ENCODE results near the gene DDX1. TPM values are rescaled to one million over a fixed set of nuclear protein-coding genes. Genes with fewer than 3 reads are reported as not detected.

Gene DDX1
- total and polyA plus RNA-seq, 10 of the 15 experiments (the other 5 are each of a cell fraction or from before 2014, with no cell fraction given), result 53.2 to 134 (median 85.6) TPM

- H3K4me1 ChIP-seq (ENCODE audit: control insufficient read depth, insufficient read depth, low read length), result no peaks in the 10 kb centered on the region
- ATAC-seq, result no peak
- no peak for FAIRE-seq
- no peak overlapping the region for H3K4me3 ChIP-seq
- H3K9ac ChIP-seq (ENCODE audit: control insufficient read depth, insufficient read depth, low read length), result no peak overlapping the region
- no peaks in the 10 kb centered on the region for H3K79me2 ChIP-seq (ENCODE audit: control insufficient read depth, insufficient read depth, low read length)
- H2AFZ ChIP-seq (ENCODE audit: control insufficient read depth, low read depth, low read length), result no peak overlapping the region
- 96% methylated on average over 5 of the region's 5 CpGs for WGBS (ENCODE audit: insufficient coverage, insufficient replicate concordance, low lambda C conversion rate, missing lambda C conversion rate)
- no TSS peak for BruUV-seq (replicated peaks)
- in situ Hi-C loops (cut with MboI) (no loop called here), intact Hi-C loops (cut with micrococcal nuclease; ENCODE audit: unreplicated experiment) (no loop called here)
- no peaks in the 10 kb centered on the region for H4K20me1 ChIP-seq (ENCODE audit: control insufficient read depth, insufficient read depth)
- H3K27me3 ChIP-seq (replicated peaks in 1 of 2; ENCODE audit: control insufficient read depth in 2 of 2, insufficient read depth in 2 of 2, low read length in 1 of 2), result no peaks in the 10 kb centered on the region
- ChIA-PET CTCF (interaction anchor here (0.9 to 3.1 kb wide), 4 partner anchors 8 to 653 kb away, joined by 3 to 11 read pairs (median 3); no protein-coding TSS in a partner anchor), RAD21 (ENCODE audit: unreplicated experiment) (no interaction called here), POLR2A (no interaction called here), SMC1A (ENCODE audit: uncharacterized antibody, unreplicated experiment) (interaction anchor here (1.0 to 1.8 kb wide), 3 partner anchors 13 to 20 kb away, joined by 3 to 6 read pairs (median 5); no protein-coding TSS in a partner anchor)
- no peak overlapping the region for H3K4me2 ChIP-seq (ENCODE audit: control insufficient read depth, insufficient read depth)
- no peak overlapping the region for H3K27ac ChIP-seq (ENCODE audit: control insufficient read depth, insufficient read depth)
- TF ChIP-seq MEF2A (IDR thresholded peaks at IDR 0.05; ENCODE audit: insufficient read depth, low read depth, low read length), result no peak
- TF ChIP-seq TAF1 (IDR thresholded peaks at IDR 0.05; ENCODE audit: borderline replicate concordance, low read depth, low read length), result no peak
- no peak for TF ChIP-seq RBBP5 (conservative IDR thresholded peaks at IDR 0.05)
- TF ChIP-seq KLF5 (IDR thresholded peaks at IDR 0.05; ENCODE audit: partially characterized antibody), result no peak
- no peak for TF ChIP-seq ASH2L (IDR thresholded peaks at IDR 0.05; ENCODE audit: borderline replicate concordance, low read depth)
- TF ChIP-seq KAT2A (conservative IDR thresholded peaks at IDR 0.05; ENCODE audit: control insufficient read depth, low read depth, low read length), result no peak
- TF ChIP-seq EED (IDR thresholded peaks at IDR 0.05; ENCODE audit: low read depth), result no peak
- TF ChIP-seq ZZZ3 (IDR thresholded peaks at IDR 0.05; ENCODE audit: control insufficient read depth, insufficient read length, low read depth), result no peak
- TF ChIP-seq SIX5 (IDR thresholded peaks at IDR 0.05; ENCODE audit: low read depth, low read length, severe bottlenecking), result no peak
- TF ChIP-seq HDAC2 (IDR thresholded peaks at IDR 0.05), result no peak
- no peak for TF ChIP-seq TARDBP (IDR thresholded peaks at IDR 0.05; ENCODE audit: borderline replicate concordance)
- no peak for TF ChIP-seq USF2 (IDR thresholded peaks at IDR 0.05; ENCODE audit: borderline replicate concordance, low read depth, low read length)
- TF ChIP-seq CREB1 (IDR thresholded peaks at IDR 0.05; ENCODE audit: low read depth), result no peak
- TF ChIP-seq SREBF2 (IDR thresholded peaks at IDR 0.05; ENCODE audit: low read length), result no peak
- no peak for TF ChIP-seq STAT3 (IDR thresholded peaks at IDR 0.05; ENCODE audit: low read depth, low read length)
- no peak for TF ChIP-seq NFIC (IDR thresholded peaks at IDR 0.05; ENCODE audit: low read depth, low read length)
- TF ChIP-seq CHD2 (IDR thresholded peaks at IDR 0.05; ENCODE audit: borderline replicate concordance, low read depth, low read length), result no peak
- DNase-seq (ENCODE audit: low read depth, low spot score), result no peak
- peaks cover 8 to 29% of the 10 kb centered on the region in 2 experiments; a peak in 3 of 4 replicates for H3K36me3 ChIP-seq (ENCODE audit: control insufficient read depth in 2 of 2, insufficient read depth in 2 of 2, low read length in 1 of 2)
- no peaks in the 10 kb centered on the region; the same call in 2 of the 3 replicates for H3K9me3 ChIP-seq (replicated peaks; ENCODE audit: control insufficient read depth, insufficient read depth, low read length)
Observed at GRCh38 chr2:15628899-15629855, 37.5 kb downstream of the DDX1 start.
